Prostate gland (tissue), 2 donors: ENCODE data around the gene DCK.

Experiments
- POLR2AphosphoS5 ChIP-seq: sonication (generic); formaldehyde crosslinking; IDR thresholded peaks from one replicate; pipeline ENCODE4 v1.6.1; 2017; ENCODE audit warnings: antibody characterized with exemption
- TF ChIP-seq, protein P1 (sequence below), 4 experiments: fragments of 200-600 bp in 2 of 4; fragments of 450-650 bp in 2 of 4; sonication (generic) in 2 of 4; IDR thresholded peaks; 1 replicate in 3 of 4; 2 replicates in 1 of 4; pipeline ENCODE4 v1.5.1; 2016 to 2019; ENCODE audit warnings: antibody characterized with exemption in 4 of 4, mild to moderate bottlenecking in 2 of 4, moderate library complexity in 2 of 4

DNA sequence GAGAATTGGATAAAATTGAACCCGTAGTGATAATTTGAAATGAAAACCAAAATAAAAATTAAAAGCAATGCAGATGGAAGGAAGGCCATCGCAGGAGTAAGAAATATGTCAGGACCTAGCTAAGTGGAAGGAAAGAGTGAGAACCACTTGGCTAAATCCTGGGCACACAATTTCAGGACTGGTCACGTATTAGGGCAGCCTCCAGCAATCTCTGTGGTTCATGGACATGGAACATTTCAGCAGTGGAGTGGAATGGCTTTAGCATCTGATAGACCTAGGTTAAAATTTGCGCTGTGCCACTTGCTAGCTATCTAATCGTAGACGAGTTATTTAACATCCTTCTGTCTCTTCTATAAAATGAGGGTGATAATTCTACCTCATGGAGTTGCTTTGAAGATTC lies 71.1 kb downstream of the DCK start:
- TF ChIP-seq, protein P1, sequence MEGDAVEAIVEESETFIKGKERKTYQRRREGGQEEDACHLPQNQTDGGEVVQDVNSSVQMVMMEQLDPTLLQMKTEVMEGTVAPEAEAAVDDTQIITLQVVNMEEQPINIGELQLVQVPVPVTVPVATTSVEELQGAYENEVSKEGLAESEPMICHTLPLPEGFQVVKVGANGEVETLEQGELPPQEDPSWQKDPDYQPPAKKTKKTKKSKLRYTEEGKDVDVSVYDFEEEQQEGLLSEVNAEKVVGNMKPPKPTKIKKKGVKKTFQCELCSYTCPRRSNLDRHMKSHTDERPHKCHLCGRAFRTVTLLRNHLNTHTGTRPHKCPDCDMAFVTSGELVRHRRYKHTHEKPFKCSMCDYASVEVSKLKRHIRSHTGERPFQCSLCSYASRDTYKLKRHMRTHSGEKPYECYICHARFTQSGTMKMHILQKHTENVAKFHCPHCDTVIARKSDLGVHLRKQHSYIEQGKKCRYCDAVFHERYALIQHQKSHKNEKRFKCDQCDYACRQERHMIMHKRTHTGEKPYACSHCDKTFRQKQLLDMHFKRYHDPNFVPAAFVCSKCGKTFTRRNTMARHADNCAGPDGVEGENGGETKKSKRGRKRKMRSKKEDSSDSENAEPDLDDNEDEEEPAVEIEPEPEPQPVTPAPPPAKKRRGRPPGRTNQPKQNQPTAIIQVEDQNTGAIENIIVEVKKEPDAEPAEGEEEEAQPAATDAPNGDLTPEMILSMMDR (IDR thresholded peaks at IDR 0.05): no peak
- TF ChIP-seq POLR2AphosphoS5: no peak
